Measurements from ENCODE around the gene FCN1. TPM values are rescaled to one million over a fixed set of nuclear protein-coding genes. Genes with fewer than 3 reads are reported as not detected.

FCN1 gene
- total and polyA plus RNA-seq, 9 of the 15 experiments (the other 6 are each of a cell fraction or from before 2014, with no cell fraction given) = not detected

GRCh38 chr9:134937164-134937555 is 19.4 kb upstream of the FCN1 start:
- H3K9ac ChIP-seq (ENCODE audit: insufficient read depth in 1 of 2, low read depth in 2 of 2, low read length in 2 of 2) = no peak overlapping the region
- H3K36me3 ChIP-seq (ENCODE audit: control insufficient read depth, insufficient read depth, low read length) = no peaks in the 10 kb centered on the region
- peaks cover 7 to 77% of the 10 kb centered on the region in 2 experiments for H3K27me3 ChIP-seq (ENCODE audit: control insufficient read depth in 2 of 2, insufficient read depth in 2 of 2, low read length in 2 of 2)
- in situ Hi-C loops (cut with MboI) (no loop called here), intact Hi-C loops (cut with micrococcal nuclease) (no loop called here)
- CTCF ChIA-PET (ENCODE audit: low intra/inter-chr PET ratio) = no interaction called here
- POLR2A ChIA-PET = interaction anchor here (0.6 to 1.1 kb wide), 3 partner anchors 8 to 123 kb away, joined by 3 to 5 read pairs (median 3); no protein-coding TSS in a partner anchor
- DNase-seq (ENCODE audit: extremely low read depth in 1 of 4, low spot score in 3 of 4) (no peak), ATAC-seq (no peak), FAIRE-seq (no peak)
- TF ChIP-seq, protein P1, sequence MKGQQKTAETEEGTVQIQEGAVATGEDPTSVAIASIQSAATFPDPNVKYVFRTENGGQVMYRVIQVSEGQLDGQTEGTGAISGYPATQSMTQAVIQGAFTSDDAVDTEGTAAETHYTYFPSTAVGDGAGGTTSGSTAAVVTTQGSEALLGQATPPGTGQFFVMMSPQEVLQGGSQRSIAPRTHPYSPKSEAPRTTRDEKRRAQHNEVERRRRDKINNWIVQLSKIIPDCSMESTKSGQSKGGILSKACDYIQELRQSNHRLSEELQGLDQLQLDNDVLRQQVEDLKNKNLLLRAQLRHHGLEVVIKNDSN (CRISPR knock-in tag; IDR thresholded peaks at IDR 0.05) = no peak
- TF ChIP-seq, protein P2, sequence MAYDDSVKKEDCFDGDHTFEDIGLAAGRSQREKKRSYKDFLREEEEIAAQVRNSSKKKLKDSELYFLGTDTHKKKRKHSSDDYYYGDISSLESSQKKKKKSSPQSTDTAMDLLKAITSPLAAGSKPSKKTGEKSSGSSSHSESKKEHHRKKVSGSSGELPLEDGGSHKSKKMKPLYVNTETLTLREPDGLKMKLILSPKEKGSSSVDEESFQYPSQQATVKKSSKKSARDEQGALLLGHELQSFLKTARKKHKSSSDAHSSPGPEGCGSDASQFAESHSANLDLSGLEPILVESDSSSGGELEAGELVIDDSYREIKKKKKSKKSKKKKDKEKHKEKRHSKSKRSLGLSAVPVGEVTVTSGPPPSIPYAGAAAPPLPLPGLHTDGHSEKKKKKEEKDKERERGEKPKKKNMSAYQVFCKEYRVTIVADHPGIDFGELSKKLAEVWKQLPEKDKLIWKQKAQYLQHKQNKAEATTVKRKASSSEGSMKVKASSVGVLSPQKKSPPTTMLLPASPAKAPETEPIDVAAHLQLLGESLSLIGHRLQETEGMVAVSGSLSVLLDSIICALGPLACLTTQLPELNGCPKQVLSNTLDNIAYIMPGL (CRISPR knock-in tag; IDR thresholded peaks at IDR 0.05) = no peak
- H3K4me1 ChIP-seq (replicated peaks in 1 of 2; ENCODE audit: control insufficient read depth in 2 of 2, insufficient read depth in 2 of 2, low read length in 2 of 2) = no peaks in the 10 kb centered on the region
- H3K27ac ChIP-seq (ENCODE audit: extremely low read depth, low read depth, low read length) = no peak overlapping the region
- H3K9me1 ChIP-seq (ENCODE audit: control insufficient read depth, insufficient read depth, low read length) = no peaks in the 10 kb centered on the region
- H3K79me2 ChIP-seq (ENCODE audit: control insufficient read depth, insufficient read depth, low read length) = no peaks in the 10 kb centered on the region
- 1% methylated on average over 9 of the region's 9 CpGs for WGBS (ENCODE audit: insufficient coverage, low coverage, missing lambda C conversion rate)
- H3K9me3 ChIP-seq (replicated peaks; ENCODE audit: control insufficient read depth, insufficient read depth, low read depth, low read length) = no peaks in the 10 kb centered on the region
- H2AFZ ChIP-seq (ENCODE audit: low read depth, low read length) = no peak overlapping the region
- no peak overlapping the region for H3K4me3 ChIP-seq
- BruUV-seq (replicated peaks) = no TSS peak
- H3K4me2 ChIP-seq (ENCODE audit: insufficient read depth, low read length) = no peak overlapping the region
- H4K20me1 ChIP-seq (replicated peaks; ENCODE audit: control insufficient read depth, insufficient read depth, low read length) = peaks cover 18% of the 10 kb centered on the region
